ENCODE data around the gene PVALB. TPM values are rescaled to one million over a fixed set of nuclear protein-coding genes. Genes with fewer than 3 reads are reported as not detected.

Gene PVALB
- total RNA-seq, 1 donor from 2014 or later = not detected

DNA sequence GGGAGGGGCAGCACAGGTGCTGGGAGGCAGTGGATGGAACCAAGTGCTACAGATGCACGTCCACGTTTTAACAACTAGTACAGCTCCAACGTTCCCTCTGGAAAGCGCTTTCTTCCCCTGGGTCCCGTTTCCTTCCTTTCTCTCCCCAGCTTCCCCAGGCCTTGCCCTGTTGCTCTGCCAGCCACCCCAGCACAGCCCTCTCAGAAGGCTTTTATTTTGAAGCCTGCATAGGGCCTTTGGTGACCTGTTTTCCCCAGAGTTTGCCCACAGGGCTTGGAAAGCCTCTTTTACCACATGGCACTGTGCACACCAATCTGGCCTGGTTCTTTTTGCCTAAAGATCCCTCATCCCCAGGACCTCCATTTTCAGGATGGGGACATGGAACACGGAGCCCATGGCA lies 30.1 kb upstream of the PVALB start:
- DNase-seq (ENCODE audit: low read depth in 2 of 2) = no peak

GRCh38 chr22:36846271-36846670 lies 29.4 kb upstream of the PVALB start:
- no peak for DNase-seq (ENCODE audit: low read depth in 2 of 2)

GRCh38 chr22:36840106-36840505 lies 23.3 kb upstream of the PVALB start:
- peak in 1 of 2 donors; percentile 28 for DNase-seq (ENCODE audit: low read depth in 2 of 2)

GRCh38 chr22:36839356-36840073 lies 22.7 kb upstream of the PVALB start:
- peak in 1 of 2 donors; percentile 86 for DNase-seq (ENCODE audit: low read depth in 2 of 2)

- DNase-seq (ENCODE audit: low read depth in 2 of 2) = no peak
These were observed 21.5 kb upstream of the PVALB start for GRCh38 chr22:36838119-36839030.

- DNase-seq (ENCODE audit: low read depth in 2 of 2) = no peak
These were observed 19.1 kb upstream of the PVALB start for GRCh38 chr22:36835903-36836302.

DNA sequence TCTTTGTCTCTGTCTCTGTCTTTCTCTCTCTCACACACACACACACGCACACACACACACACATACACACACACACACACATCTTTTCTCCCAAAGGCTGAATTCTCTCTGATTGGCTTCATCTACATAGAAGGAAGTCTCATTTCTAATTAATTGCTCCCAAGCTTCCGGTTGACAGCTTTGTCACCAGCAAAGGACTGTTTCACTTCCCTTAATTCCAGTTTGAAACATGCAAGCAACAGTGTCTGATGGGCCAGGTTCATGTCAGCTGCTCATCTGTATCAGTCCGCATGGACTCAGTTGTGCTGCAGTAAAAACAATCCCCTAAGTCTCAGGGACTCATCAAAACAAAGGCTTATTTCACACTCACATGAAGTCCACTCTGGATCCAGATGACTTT lies 16.2 kb upstream of the PVALB start:
- DNase-seq (ENCODE audit: low read depth in 2 of 2) = no peak

GRCh38 chr22:36831717-36832116 lies 14.9 kb upstream of the PVALB start:
- no peak for DNase-seq (ENCODE audit: low read depth in 2 of 2)

GRCh38 chr22:36831206-36831605 lies 14.4 kb upstream of the PVALB start:
- no peak for DNase-seq (ENCODE audit: low read depth in 2 of 2)

DNA sequence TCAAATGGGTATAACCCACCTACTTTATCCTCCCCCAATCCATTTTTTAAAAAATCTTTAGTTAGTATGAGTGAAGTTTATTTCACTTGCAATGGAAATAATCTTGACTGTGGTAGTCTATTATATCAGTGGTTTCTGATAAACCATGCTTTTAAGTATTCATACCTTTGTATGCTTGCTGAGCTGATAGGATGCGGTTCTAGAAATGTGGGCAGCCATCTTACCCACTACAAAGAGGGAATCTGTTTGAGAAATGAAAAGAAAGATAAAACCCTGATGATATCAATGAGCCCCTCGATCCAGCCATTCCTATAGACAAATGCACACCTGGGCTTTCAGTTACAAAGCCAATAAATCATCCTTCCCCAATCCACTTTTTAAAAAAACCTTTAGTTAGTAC lies 13.8 kb upstream of the PVALB start:
- no peak for DNase-seq (ENCODE audit: low read depth in 2 of 2)

DNA sequence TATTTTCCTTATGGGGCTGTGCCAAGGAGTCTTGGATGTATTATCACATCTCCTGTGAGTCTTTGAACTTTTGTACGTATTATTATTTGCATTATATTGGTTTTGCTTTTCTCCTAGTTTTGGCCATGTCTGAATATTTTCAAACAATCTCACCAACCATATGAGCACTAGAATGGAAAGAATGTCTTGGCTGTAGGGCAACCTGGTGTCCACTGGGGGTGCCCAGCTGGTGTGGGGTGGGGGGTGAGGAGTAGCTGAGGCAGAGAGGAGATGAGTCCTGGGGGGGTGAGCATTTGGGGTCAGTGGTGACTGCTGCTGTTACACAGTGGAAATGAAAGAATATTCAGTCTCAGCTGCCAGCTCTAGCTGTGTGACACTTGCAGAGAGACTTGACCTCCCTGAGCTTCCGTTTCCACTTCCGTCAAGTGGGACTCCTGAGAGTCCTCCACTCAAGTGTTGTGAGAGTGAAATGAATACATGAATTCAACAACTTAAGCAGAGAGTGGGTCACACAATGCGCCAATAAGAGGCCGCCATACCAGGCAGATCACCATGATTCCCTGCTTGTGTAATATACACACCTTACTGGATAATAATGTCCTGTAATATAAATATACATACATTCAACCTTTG lies 12.7 kb upstream of the PVALB start:
- no peak for DNase-seq (ENCODE audit: low read depth in 2 of 2)

DNA sequence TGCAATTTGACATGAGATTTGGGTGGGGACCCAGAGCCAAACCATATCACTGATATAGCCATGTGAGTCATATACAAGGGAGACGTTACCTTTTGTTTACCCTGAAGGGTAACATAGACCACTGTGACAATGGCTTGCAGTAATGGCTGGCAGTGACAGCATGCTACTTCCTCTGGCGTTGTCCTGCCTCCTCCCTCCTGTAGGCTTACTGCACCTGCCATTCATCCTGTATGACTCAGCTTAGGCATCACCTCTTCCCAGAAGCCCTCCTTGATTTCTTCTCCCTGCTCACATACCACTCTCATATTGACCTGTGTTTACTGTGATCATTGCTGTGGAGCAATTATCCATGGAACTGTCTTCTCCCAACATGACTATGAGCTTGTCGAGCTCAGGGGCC lies 12.0 kb upstream of the PVALB start:
- DNase-seq (ENCODE audit: low read depth in 2 of 2) = no peak

- no peak for DNase-seq (ENCODE audit: low read depth in 2 of 2)
These were observed 9.4 kb upstream of the PVALB start for GRCh38 chr22:36826262-36826661.

GRCh38 chr22:36824655-36825054 lies 7.8 kb upstream of the PVALB start:
- no peak for DNase-seq (ENCODE audit: low read depth in 2 of 2)

DNA sequence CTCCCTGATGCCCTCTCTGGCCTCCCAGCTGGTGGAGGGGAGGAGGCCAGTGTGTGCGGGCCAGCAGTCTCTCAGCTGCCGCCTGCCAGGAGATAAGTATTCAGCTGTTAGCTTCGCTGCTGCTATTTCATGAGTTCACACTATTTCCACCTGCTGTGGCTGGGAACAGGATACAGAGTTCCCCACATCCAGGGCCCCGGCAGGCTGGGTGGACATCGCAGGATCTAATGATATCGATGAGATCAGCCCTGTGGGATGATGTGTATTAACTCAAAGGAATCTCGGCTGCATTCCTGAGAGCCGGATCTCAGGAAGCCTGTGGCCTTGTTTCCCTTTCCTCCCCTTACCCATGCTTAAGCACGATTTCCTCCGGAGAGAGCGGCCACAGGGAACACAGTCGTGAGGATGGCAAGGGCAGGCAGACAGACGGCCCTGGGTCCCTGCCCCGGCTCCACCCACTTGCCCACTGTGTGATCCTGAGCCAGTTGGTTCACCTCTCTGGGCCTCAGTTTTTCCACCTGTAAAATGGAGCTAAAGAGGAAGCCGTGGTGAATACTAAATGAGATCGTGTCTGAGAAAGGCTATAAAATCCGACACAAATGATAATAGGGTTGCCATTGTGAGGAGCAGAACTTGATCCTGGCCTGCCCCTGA lies 6.5 kb upstream of the PVALB start:
- DNase-seq (ENCODE audit: low read depth in 2 of 2) = peak; percentile 19 to 93

GRCh38 chr22:36822581-36822980 lies 5.7 kb upstream of the PVALB start:
- DNase-seq (ENCODE audit: low read depth in 2 of 2) = peak in 1 of 2 donors; percentile 47

GRCh38 chr22:36819112-36819511 lies 2.3 kb upstream of the PVALB start:
- DNase-seq (ENCODE audit: low read depth in 2 of 2) = no peak

DNA sequence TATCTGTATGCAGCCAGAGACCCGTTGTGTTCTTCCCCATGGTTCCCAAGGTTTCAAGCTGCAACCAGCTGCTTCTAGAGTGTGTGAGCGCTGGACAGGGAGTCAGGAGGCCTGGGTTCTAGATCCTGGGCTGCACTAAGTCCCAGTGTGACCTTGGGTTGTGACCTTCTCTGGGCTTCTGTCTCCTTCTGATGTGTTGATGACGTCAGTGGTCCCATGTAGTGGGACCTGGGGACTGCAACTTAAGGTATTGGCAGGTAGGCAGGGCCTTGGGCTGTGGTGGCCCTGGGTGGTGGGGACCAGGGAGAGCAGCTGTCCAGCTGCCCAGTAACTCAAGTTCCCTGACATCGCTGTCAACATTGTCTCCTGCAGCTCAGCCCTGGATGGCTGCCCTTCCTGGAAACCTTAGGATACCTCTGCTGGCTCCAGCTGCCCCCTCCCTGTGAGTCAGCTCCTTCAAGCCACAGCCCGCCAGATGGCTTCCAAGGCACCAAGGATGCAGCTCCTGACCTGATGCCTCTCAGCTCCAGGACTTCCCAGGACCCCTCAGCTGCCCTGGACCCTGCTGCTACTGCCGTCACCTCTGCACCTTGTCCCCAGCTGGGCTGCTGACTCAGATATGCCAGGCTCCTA lies 1.3 kb upstream of the PVALB start:
- DNase-seq (ENCODE audit: low read depth in 2 of 2) = no peak

GRCh38 chr22:36817525-36817848 lies 652 bp upstream of the PVALB start:
- DNase-seq (ENCODE audit: low read depth in 2 of 2) = no peak

DNA sequence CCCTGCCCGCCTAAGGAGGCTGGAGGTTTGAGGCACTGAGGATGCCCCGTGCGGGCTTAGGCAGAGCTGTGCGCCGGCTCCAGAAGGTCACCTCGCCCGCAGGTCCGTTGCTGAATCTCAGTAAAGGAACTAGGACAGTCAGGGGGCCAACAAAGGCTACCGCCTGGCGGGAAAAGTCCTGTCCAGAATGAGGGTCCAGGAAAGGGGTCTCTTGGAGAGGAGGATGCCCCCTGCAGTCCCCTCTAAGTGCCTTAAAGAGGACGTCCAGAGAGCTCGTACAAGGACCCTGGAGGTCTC lies 548 bp downstream of the PVALB start:
- DNase-seq (ENCODE audit: low read depth in 2 of 2) = no peak

DNA sequence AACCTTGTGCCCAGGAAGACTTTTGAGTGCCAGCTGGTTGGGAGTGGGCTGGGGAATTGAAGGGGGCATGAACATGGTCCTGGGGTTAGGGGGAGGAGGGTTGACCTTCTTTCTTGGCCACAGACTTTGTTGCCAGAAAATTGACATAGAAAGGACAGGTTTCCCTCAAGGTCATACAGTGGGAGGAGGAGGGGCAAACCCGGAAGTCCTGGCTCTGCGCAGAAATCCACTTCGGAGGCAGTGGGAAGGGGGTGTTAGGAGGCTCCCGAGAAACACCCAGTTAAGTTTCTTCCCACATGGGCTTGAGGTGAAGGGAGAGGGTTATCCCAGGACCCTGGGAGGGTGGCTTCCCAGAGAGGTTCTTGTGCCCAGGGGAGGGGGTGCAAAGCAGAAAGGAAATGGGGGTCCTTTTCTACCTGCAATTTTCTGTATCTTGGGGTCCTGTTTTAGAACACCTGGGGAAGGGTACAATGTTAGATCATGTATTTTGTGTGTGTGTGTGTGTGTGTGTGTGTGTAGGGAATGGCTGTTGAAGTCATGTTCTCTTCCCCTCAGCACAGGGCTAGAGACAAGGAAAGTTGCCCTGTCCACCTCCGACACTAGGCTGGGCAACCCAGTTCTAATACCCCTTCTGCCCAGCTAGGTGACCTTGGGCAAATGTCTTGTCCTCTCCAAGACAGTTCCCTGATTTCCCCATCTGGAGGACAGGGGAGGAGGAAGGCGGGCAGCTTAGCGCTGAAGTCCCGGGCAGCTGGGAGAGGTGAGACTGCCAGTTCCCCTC lies 1.1 kb downstream of the PVALB start:
- DNase-seq (ENCODE audit: low read depth in 2 of 2) = no peak
